GM23338 (cell line): ENCODE data around the gene FHOD1.

ENCODE experiments used
- CTCF ChIP-seq, 2 experiments: fragments of 200-600 bp in 1 of 2; sonication (generic) in 1 of 2; conservative IDR thresholded peaks; 2 replicates each; pipeline versions ENCODE4 v1.5.1 to v1.6.1; 2016 to 2017; ENCODE audit warnings: antibody characterized with exemption in 2 of 2, low read depth in 2 of 2, mild to moderate bottlenecking in 2 of 2, moderate library complexity in 1 of 2
- EZH2 ChIP-seq: fragments of 200-600 bp; sonication (generic); IDR thresholded peaks from one replicate; pipeline ENCODE4 v1.8.0; 2017; ENCODE audit warnings: antibody characterized with exemption, mild to moderate bottlenecking, low read depth; ENCODE audit not compliant: unreplicated experiment
- POLR2AphosphoS5 ChIP-seq: IDR thresholded peaks from 2 replicates; pipeline ENCODE4 v1.6.1; 2016; ENCODE audit warnings: antibody characterized with exemption, low read depth
- REST ChIP-seq: IDR thresholded peaks from one replicate; pipeline ENCODE4 v1.6.1; 2018; ENCODE audit warnings: antibody characterized with exemption; ENCODE audit not compliant: unreplicated experiment
- STAT1 ChIP-seq: IDR thresholded peaks from one replicate; pipeline ENCODE4 v1.6.1; 2016; ENCODE audit warnings: antibody characterized with exemption; ENCODE audit not compliant: unreplicated experiment

GRCh38 chr16:67258161-67258835 is 11.0 kb upstream of the FHOD1 start:
- TF ChIP-seq CTCF (conservative IDR thresholded peaks at IDR 0.05; ENCODE audit: low read depth in 2 of 2) (no peak), STAT1 (no peak), EZH2 (no peak), POLR2AphosphoS5 (no peak), REST (no peak)
